A673 (cell line): ENCODE data around the gene CAPN10.

Experiments used
- CTCF ChIP-seq: fragments of 300-800, 200-600 bp; sonication (generic); conservative IDR thresholded peaks from 2 replicates; pipeline ENCODE4 v1.5.1; 2017; ENCODE audit warnings: low read depth, mild to moderate bottlenecking, antibody characterized with exemption, low read length, moderate library complexity, mixed read lengths
- EZH2 ChIP-seq: fragments of 200-600 bp; sonication (generic); IDR thresholded peaks from 2 replicates; pipeline ENCODE4 v1.6.1; 2017; ENCODE audit warnings: borderline replicate concordance, low read depth, mild to moderate bottlenecking, mixed read lengths, antibody characterized with exemption, low read length; ENCODE audit not compliant: poor library complexity, severe bottlenecking

- TF ChIP-seq CTCF (no peak), EZH2 (no peak)
These were observed 10.5 kb upstream of the CAPN10 start for GRCh38 chr2:240576036-240576435.
